ENCODE measurements around the gene ACBD5.

ACBD5 gene

DNA sequence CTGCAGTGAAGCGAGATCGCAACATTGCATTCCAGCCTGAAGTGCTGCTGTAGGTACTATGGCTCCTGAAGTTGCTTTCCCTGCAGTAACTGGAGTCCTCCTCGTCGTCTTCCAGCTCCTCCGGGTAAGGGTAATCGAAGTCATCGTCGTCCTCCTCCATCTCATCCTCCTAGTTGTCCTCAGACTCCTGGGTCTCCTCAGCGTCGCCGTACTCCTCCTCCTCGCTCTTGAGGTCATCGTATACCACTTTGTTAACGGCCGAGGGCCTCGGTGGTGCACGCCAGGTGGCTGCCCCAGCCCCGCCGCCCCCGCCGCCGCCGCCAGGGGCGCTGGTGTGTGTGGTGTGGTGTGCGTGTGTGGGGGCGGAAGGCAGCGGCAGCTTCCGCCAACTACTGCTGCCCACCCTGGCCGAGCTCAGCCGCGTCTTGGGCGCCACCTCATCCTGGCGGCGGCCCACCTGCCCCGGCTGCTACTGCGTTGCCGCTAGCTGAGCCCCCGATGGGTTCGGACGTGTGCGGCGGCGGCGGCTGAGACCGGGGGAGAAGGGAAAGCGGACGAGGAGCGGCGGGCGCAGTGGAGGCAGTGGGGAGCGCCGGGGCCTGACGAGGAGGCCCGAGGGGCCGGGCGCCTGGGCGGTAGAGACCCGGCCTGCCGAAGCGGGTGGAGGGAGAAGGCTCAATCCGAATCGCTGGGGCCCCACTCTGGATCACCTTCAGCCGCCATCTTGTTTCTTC lies 11.8 kb upstream of the ACBD5 start (continued):
- no peak for TF ChIP-seq ZNF280D (tag by site-specific recombination; IDR thresholded peaks at IDR 0.05)
- TF ChIP-seq ZNF555 (tag by site-specific recombination; conservative IDR thresholded peaks at IDR 0.05), result no peak
- TF ChIP-seq ZNF174 (tag by site-specific recombination; IDR thresholded peaks at IDR 0.05), result no peak
- TF ChIP-seq ZNF157 (tag by site-specific recombination; IDR thresholded peaks at IDR 0.05), result no peak
- TF ChIP-seq, protein P1, sequence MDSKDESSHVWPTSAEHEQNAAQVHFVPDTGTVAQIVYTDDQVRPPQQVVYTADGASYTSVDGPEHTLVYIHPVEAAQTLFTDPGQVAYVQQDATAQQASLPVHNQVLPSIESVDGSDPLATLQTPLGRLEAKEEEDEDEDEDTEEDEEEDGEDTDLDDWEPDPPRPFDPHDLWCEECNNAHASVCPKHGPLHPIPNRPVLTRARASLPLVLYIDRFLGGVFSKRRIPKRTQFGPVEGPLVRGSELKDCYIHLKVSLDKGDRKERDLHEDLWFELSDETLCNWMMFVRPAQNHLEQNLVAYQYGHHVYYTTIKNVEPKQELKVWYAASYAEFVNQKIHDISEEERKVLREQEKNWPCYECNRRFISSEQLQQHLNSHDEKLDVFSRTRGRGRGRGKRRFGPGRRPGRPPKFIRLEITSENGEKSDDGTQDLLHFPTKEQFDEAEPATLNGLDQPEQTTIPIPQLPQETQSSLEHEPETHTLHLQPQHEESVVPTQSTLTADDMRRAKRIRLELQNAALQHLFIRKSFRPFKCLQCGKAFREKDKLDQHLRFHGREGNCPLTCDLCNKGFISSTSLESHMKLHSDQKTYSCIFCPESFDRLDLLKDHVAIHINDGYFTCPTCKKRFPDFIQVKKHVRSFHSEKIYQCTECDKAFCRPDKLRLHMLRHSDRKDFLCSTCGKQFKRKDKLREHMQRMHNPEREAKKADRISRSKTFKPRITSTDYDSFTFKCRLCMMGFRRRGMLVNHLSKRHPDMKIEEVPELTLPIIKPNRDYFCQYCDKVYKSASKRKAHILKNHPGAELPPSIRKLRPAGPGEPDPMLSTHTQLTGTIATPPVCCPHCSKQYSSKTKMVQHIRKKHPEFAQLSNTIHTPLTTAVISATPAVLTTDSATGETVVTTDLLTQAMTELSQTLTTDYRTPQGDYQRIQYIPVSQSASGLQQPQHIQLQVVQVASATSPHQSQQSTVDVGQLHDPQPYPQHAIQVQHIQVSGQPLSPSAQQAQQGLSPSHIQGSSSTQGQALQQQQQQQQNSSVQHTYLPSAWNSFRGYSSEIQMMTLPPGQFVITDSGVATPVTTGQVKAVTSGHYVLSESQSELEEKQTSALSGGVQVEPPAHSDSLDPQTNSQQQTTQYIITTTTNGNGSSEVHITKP (tag by site-specific recombination; IDR thresholded peaks at IDR 0.05), result no peak

DNA sequence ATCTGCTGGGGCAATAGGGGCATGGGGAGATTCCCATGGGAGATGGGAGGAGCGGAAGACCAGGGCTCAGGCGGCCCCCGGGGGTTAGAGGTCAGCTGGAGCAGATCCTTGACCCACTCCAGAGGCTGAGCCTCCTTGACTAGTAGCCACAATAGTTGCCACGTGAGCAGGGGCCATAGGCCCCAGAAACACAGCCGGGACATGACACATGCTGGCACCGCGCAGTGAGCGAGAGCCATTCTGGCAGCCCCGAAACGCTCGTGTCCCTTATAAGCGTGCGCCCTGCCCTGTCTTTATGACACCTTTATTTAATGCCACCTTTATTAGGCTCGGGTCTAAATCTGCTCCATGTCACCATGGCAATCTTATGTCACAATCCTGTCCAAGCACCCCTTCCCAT lies 11.0 kb upstream of the ACBD5 start:
- CTCF ChIA-PET, result interaction anchor here (0.6 to 1.2 kb wide), 2 partner anchors 8 to 38 kb away, joined by 3 read pairs; no protein-coding TSS in a partner anchor
- no peak for TF ChIP-seq ZNF585B (tag by site-specific recombination; IDR thresholded peaks at IDR 0.05)
- TF ChIP-seq, protein P2, sequence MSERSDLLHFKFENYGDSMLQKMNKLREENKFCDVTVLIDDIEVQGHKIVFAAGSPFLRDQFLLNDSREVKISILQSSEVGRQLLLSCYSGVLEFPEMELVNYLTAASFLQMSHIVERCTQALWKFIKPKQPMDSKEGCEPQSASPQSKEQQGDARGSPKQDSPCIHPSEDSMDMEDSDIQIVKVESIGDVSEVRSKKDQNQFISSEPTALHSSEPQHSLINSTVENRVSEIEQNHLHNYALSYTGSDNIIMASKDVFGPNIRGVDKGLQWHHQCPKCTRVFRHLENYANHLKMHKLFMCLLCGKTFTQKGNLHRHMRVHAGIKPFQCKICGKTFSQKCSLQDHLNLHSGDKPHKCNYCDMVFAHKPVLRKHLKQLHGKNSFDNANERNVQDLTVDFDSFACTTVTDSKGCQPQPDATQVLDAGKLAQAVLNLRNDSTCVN (tag by site-specific recombination; optimal IDR thresholded peaks at IDR 0.05), result no peak
- TF ChIP-seq, protein P3, sequence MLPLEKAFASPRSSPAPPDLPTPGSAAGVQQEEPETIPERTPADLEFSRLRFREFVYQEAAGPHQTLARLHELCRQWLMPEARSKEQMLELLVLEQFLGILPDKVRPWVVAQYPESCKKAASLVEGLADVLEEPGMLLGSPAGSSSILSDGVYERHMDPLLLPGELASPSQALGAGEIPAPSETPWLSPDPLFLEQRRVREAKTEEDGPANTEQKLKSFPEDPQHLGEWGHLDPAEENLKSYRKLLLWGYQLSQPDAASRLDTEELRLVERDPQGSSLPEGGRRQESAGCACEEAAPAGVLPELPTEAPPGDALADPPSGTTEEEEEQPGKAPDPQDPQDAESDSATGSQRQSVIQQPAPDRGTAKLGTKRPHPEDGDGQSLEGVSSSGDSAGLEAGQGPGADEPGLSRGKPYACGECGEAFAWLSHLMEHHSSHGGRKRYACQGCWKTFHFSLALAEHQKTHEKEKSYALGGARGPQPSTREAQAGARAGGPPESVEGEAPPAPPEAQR (tag by site-specific recombination; IDR thresholded peaks at IDR 0.05), result no peak
- Histone ChIP-seq H3K36me3 (ENCODE audit: control insufficient read depth in 2 of 2, insufficient read depth in 1 of 2, low read length in 2 of 2) (no peaks in the 10 kb centered on the region), H3K4me3 (ENCODE audit: low read depth, low read length) (no peak overlapping the region), H3K27ac (ENCODE audit: extremely low read depth, low read depth, low read length) (no peak overlapping the region), H3K9me3 (ENCODE audit: control insufficient read depth, insufficient read depth, low read depth, low read length) (no peaks in the 10 kb centered on the region), H3K4me1 (ENCODE audit: control insufficient read depth, insufficient read depth, low read length) (no peaks in the 10 kb centered on the region)
- POLR2A ChIA-PET, result no interaction called here

GRCh38 chr10:27248215-27248614 lies 7.6 kb upstream of the ACBD5 start:
- ChIA-PET POLR2A (no interaction called here), CTCF (no interaction called here)
- H3K27ac ChIP-seq (ENCODE audit: extremely low read depth, low read depth, low read length), result no peak overlapping the region
- H3K9me3 ChIP-seq (ENCODE audit: control insufficient read depth, insufficient read depth, low read depth, low read length), result no peaks in the 10 kb centered on the region
- H3K36me3 ChIP-seq (ENCODE audit: control insufficient read depth in 2 of 2, insufficient read depth in 1 of 2, low read length in 2 of 2), result no peaks in the 10 kb centered on the region
- no peak overlapping the region for H3K4me3 ChIP-seq (ENCODE audit: low read depth, low read length)
- no peaks in the 10 kb centered on the region for H3K4me1 ChIP-seq (ENCODE audit: control insufficient read depth, insufficient read depth, low read length)
- TF ChIP-seq, protein P4, sequence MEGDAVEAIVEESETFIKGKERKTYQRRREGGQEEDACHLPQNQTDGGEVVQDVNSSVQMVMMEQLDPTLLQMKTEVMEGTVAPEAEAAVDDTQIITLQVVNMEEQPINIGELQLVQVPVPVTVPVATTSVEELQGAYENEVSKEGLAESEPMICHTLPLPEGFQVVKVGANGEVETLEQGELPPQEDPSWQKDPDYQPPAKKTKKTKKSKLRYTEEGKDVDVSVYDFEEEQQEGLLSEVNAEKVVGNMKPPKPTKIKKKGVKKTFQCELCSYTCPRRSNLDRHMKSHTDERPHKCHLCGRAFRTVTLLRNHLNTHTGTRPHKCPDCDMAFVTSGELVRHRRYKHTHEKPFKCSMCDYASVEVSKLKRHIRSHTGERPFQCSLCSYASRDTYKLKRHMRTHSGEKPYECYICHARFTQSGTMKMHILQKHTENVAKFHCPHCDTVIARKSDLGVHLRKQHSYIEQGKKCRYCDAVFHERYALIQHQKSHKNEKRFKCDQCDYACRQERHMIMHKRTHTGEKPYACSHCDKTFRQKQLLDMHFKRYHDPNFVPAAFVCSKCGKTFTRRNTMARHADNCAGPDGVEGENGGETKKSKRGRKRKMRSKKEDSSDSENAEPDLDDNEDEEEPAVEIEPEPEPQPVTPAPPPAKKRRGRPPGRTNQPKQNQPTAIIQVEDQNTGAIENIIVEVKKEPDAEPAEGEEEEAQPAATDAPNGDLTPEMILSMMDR (tag by site-specific recombination; IDR thresholded peaks at IDR 0.05), result no peak
- TF ChIP-seq ZNF791 (tag by site-specific recombination; IDR thresholded peaks at IDR 0.05), result no peak
- TF ChIP-seq ZNF184 (tag by site-specific recombination; IDR thresholded peaks at IDR 0.05), result no peak
- no peak for TF ChIP-seq ZBTB48 (tag by site-specific recombination; IDR thresholded peaks at IDR 0.05)
- TF ChIP-seq ZNF302 (tag by site-specific recombination; IDR thresholded peaks at IDR 0.05; ENCODE audit: low read depth), result no peak
- TF ChIP-seq SP3 (tag by site-specific recombination; IDR thresholded peaks at IDR 0.05), result no peak
- no peak for TF ChIP-seq MZF1 (tag by site-specific recombination; IDR thresholded peaks at IDR 0.05; ENCODE audit: borderline replicate concordance)
- no peak for TF ChIP-seq ZNF658 (tag by site-specific recombination; IDR thresholded peaks at IDR 0.05)
- no peak for TF ChIP-seq ZNF571 (tag by site-specific recombination; IDR thresholded peaks at IDR 0.05)
- no peak for TF ChIP-seq ZNF155 (tag by site-specific recombination; IDR thresholded peaks at IDR 0.05)
- no peak for TF ChIP-seq SP2 (tag by site-specific recombination; IDR thresholded peaks at IDR 0.05)
- no peak for TF ChIP-seq RBAK (tag by site-specific recombination; IDR thresholded peaks at IDR 0.05)
